CD4-positive, alpha-beta T cell treated with Interferon alpha-2 for 1 hour (primary cell): ENCODE results near the gene MIS18BP1.
A peak's percentile ranks its signal among the peaks of the same experiment; 100 is the strongest.
"Not testable (repeated sequence)": the region's sequence is repeated elsewhere in the genome, so short reads cannot be mapped to it uniquely, and the experiment has no call there.

Source experiments
- DNase-seq, 2 donors: peaks; one replicate each; pipeline ENCODE4 v3.0.0-alpha.2; 2020 to 2022

The MIS18BP1 gene

DNA sequence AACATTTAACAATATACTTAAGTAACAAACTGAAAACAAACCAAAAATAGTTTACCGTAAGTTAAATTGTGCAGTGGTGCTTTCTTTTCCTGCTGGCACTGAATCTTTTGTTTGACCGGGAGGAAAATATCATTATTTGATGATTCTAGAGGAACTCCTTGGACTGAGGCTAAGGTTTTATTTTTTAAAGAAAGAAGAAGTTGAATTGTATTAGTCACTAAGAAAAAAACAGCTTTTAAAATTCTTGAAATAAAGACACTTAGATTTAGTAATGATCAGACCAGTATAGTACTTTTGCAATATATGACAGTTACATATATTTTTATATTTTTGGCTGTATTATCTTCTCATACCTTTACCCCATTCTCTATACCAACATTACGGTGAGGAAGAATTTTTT is 10.3 kb downstream of the MIS18BP1 start:
- no peak for DNase-seq

DNA sequence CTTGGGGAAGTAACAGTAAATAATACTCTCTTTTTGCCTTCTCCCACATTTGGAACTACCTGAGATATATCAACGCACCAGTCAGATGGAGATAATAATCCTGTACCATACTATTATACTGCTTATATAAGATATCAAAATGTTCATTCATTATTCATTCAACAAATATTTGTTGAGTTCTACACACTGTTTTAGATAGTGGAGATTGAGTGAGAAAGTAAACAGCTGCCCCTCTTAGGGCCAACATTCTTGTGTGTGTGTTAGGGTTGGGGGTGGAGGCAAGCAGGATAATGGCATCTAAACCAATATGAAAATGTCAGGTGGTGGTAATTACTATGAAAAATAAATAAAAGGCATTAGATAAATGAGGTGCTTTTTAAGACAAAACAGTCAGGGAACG is 14.0 kb downstream of the MIS18BP1 start:
- DNase-seq: no peak

DNA sequence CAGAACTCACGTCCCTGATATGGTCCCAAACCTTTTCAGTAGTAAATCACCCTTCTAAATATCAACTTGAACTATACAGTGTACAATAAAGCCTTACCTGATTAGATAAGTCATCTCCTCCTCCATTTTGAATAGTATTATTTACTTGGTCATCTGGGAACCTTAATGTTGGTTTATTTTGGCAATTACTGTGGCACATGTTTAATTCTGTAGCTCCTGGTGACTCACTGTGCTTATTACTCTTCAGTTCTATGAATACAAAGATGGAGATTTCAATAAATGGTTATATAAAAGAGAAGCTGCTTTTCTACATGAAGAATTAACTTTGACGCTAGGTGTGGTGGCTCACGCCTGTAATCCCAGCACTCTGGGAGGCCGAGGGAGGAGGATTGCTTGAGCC is 25.4 kb downstream of the MIS18BP1 start:
- DNase-seq: no peak

DNA sequence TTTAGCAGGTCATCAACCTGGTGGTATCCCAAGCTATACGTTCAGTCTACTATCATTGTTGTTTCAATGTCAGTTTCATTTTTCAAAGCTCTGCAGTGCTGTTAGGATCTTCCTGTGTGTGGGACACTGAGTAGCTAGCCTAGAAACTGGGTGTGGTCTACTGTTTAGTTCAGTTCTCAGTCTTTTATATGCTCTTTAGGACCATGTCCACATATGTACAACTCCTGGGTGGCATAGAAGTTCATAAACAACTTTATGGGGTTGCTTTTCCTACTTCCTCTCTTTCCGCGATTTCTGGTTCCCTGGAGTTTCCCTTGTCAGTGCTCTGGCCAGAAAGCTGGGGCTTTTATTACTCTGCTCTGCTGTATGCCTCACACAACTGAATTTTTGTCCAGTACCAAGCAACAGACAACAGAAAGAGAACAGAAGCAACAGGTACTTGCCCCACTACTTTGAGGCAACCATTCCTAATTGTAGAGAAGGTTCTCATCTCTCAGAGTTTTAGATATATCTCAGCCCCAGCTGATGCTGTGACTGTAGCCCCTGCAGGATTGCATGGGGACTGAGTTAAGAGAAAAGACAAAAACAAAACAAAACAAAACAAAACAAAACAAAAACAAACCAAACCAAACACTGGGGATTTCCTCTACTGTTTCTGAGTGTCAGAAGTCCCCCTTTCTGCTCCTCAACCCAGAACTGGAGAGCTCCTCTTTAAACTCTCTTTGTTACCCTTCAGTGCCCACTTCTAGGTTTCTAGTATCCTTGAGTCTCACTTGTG is 30.3 kb downstream of the MIS18BP1 start:
- no peak for DNase-seq

DNA sequence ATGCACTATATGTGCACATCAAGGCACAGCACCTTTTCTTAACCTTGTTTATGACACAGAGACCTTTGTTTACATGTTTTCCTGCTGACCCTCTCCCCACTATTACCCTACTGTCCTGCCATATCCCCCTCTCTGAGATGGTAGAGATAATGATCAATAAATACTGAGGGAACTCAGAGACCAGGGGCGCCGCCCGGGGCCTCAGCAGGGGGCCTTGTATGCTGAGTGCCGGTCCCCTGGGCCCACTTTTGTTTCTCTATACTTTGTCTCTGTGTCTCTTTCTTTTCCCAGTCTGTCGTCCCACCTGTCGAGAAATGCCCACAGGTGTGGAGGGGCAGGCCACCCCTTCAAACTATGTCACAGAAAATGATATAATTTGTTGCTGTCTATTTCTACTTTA is 38.7 kb downstream of the MIS18BP1 start:
- not testable (repeated sequence) for DNase-seq

DNA sequence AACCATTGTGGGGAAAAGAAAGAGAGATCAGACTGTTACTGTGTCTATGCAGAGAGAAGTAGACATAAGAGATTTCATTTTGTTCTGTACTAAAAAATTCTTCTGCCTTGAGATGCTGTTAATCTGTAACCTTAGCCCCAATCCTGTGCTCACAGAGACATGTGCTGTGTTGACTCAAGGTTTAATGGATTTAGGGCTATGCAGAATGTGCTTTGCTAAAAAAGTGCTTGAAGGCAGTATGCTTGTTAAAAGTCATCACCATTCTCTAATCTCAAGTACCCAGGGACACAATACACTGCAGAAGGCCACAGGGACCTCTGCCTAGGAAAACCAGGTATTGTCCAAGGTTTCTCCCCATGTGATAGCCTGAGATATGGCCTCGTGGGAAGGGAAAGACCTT is 39.3 kb downstream of the MIS18BP1 start:
- not testable (repeated sequence) for DNase-seq

DNA sequence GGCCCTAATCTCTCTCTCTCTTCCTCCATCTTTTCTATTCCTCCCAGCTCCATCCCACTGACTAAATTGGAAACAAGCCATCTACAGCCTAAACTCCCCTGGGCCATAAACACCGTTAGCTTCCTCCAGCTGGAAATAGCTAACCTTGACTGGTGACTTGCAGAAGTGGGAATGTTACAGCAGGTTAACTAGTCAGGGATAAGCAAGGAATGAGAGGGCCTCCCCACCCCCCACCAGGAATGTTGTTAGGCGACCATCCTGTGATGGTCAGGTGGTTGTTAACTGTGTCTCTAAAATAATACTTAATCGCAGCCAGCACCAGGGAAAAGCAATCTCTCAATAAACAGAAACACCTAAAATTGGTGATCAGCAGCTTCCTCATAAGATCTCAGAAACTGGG is 40.8 kb downstream of the MIS18BP1 start:
- DNase-seq: no peak

DNA sequence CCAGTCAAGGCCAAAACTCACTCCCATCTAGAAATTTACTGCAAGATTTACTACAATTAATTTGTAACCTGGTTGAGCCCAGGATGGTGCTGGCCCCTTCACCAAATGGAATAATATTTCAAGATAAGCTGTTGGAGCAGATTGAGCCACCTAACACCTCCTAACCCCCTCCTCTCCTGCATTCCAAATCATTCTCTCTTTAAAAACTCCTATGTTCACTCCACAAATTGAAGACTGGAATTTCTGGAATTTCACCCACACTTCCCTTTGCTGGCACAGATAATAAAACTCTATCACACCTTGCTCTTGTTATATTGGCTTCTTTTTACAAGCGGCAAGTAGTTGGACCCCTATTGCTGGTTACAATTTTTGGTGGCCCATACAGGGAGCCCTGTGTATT is 41.7 kb downstream of the MIS18BP1 start:
- DNase-seq: no peak

DNA sequence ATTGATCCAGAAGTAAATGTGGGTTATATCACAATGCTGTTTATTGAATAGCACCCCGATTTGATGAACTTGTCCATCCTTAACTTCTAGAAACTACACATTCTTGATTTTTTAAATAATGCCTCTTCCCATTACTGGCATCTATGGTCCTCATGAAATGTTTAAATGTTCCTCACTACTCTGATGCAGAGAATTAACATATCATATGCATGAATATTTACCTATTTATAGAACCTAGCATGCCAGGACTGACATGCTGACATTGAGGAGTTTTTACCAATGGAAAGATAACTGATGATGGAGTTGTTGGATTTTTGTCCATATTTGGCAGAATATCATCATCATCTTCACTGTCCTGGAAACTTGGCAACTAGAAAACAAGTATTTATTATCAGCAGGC is 42.8 kb downstream of the MIS18BP1 start:
- DNase-seq: no peak

DNA sequence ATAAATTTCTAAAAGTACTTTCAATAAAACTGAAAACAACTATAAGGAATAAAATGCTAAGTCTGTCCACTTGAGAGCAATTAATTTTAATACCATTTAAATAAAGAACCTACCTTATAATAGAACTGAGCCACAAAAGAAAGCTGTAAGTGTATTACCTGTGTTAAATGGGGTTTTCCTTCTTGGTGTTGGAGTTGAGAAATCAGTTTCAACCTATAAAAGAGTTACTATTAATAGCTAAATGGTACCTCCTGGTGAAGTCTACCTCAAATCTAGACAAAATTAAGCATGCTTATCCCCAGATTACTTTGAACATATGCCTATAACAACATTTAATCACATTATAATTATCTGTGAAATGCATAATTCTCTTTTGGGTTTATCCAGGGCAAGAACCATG is 48.8 kb downstream of the MIS18BP1 start:
- DNase-seq: no peak

DNA sequence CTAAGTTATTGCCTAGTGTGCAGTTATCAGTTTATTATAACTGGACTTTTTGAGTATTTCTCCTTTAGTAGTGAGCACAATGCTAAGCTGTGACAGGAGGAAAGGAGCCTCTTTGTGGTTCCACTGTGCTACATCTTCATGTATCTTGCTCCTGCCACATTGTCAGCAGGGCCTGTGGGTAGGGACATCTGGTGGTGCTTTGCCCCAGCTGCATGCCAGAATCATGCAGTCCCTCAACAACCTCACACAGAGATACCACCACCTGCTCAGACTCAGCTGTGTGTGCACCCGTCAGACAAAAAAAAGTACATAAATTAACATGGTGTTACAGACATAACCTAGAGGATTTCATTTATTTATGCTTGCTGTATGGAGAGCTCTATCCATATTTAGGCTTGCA is 51.1 kb downstream of the MIS18BP1 start:
- DNase-seq: peak in 1 of 2 donors; percentile 12

DNA sequence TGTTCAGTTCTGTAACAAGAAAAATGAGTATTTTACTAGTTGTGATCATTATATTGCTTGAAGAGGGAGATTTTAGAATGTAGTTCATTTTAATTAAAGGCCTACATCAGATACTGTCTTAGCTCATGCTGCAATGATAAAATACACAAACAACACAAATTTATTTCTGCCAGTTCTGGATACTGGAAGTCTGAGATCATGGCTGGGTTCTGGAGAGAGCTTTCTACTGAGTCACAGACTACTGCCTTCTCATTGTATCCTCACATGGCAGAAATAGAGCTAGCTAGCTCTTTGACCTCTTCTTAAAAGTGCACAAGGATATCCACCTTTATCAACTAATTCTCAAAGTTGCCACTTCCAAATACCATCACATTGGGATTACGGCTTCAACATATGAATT is 53.8 kb downstream of the MIS18BP1 start:
- no peak for DNase-seq

DNA sequence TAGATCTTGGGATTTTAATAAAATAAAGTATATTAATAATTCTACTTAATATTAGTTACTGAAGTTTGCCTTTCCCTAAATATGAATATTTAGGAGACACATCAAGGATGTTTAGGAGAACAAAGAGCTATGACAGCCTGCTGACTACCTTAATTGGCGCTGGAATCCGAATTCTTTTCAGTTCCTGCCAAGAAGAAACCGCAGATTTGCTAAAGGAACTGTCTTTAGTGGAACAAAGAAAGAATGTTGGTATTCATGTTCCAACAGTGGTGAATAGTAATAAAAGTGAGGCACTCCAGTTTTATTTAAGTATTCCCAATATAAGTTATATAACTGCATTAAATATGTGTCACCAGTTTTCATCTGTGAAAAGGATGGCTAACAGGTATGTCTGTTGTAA is 54.5 kb downstream of the MIS18BP1 start:
- no peak for DNase-seq

DNA sequence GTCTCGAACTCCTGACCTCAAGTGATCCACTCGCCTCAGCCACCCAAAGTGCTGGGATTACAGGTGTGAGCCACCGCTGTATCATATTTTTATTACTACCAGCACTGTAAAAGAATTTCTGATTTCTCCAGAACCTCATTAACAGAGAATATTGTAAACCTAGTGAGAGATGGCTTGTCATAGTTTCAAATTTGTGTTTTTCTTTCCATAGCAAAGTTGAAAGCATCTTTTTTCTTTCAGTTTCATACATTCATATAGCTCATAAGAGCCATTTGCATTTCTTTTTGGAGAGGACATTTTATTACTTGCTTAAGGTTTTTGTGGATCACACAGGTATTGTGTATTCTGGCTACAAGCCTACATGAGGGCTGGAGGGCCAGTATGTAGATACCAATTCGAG is 58.0 kb downstream of the MIS18BP1 start:
- DNase-seq: no peak

DNA sequence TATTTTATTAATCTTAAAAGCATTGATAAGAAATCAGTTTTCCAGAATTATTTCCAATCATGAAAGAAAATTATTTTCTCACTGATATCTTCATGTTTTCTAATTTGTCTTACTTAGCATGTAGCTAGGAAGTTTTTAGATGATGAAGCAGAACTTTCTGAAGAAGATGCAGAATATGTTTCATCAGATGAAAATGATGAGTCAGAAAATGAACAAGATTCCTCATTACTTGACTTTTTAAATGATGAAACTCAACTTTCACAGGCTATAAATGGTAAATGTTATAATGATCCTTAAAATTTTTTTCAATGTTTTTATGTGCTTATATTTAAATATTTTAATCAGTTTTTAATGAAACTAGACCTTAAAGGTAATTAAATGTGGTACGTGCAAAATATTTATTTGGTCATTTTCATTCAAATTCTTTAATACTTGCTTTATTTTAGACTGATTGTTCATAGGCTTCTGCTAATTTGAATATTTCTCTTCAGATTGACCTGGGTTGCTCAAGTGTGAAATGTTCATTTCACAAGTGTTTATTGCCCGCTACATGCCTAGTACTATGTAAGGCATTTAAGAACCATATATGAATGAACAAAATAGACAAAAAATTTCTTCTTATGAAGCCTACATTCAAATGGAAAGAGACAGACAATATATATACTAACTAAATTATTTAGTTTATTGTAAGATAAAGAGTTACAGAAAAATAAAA is 67.7 kb downstream of the MIS18BP1 start:
- DNase-seq: no peak

DNA sequence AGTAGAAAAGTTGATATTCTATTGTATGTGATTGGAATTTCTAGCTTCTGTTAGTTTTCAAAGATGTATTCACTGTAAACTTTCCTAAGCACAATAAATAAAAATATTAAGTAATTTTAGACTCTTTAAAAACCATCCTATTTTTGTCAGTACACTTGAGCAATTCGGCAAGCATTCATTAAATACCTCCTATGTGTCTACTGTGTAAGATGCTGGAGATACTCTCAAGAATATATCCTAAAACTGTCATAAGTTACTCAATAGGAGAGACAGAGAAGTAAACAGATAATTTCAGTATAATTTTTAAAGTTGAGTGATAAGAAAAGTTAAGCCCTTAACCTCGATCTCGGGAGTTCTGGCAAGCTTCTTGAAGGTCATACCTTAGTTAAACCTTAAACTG is 71.2 kb downstream of the MIS18BP1 start:
- no peak for DNase-seq

DNA sequence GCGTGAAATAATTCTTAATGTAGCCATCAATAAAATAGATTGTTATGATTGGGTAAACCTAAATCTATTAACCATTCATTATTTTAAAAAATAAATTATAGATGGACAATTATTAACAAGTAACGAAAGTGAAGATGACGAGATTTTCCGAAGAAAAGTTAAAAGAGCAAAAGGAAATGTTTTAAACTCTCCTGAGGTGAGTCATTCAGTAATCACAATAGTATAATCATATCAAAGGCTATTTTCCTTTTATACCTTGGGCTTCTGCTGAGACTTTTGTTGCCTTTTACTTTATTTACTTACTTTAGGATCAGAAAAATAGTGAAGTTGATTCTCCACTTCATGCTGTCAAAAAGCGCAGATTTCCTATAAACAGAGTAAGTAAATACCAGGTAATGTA is 71.7 kb downstream of the MIS18BP1 start:
- no peak for DNase-seq

DNA sequence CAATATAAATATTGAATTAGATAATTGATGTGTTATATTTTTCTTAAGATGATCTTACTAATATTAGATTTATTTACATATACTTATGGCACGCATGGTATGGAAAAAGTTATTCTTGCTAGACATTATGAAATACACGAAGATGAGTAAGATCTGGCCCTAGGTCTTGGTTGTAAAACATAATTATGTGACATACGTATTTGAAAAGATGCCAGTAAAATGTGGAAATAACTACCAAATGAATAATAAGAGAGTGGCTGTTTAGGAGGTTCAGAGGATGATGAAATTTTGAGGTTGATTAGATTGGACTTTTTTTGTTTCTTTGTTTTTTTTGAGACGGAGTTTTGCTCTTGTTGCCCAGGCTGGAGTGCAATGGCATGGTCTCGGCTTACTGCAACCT is 75.9 kb downstream of the MIS18BP1 start:
- DNase-seq: no peak

DNA sequence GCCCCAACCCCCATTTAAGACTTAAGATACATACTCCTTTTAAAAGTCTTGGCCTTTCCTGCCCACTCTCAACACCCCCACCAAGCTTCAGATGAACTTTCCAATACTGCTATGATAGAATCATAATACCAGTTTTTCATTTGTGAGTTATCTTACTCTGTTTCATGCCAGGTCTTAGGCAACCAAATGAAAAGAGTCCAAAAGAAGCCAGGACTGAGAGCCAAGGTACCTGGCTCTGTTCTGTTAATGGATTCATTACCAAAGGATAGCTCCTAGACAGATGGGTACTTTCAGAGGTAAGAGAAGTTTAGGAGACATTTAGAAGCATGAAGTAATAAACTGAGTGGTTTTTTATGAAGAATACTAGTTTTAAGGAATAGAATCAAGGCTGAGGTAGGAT is 83.1 kb downstream of the MIS18BP1 start:
- DNase-seq: no peak

DNA sequence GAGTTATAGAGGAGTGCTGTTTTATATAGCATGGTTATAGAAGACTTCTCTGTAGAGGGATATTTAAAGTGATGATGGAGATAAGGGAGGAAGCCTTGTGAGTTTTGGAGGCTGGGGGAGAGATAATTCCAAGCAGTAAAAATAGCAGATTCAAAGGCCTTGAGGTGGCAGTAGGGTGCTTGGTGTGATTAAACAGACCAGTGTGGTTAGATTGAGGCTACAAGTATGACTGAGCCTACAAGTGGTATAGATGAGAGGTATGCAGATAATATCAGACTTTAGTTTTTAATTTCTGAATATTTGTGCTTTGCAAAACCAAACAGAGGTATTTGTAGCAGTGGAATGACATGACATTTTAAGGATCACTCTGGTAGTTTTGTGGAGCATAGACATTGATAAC is 96.9 kb downstream of the MIS18BP1 start:
- no peak for DNase-seq
